ENCODE data around the gene UBE2B.

- no peak for TF ChIP-seq GATA3 (IDR thresholded peaks at IDR 0.05; ENCODE audit: low read depth, low read length)
- no peak for TF ChIP-seq GATA2 (IDR thresholded peaks at IDR 0.05; ENCODE audit: low read depth, low read length)
Measured at GRCh38 chr5:134349463-134349862, 21.9 kb upstream of the UBE2B start.

Measured in SH-SY5Y (cell line).